ENCODE measurements around the gene ECHDC1.
"Not testable (repeated sequence)": the region's sequence is repeated elsewhere in the genome, so short reads cannot be mapped to it uniquely, and the experiment has no call there.

Gene ECHDC1, protein sequence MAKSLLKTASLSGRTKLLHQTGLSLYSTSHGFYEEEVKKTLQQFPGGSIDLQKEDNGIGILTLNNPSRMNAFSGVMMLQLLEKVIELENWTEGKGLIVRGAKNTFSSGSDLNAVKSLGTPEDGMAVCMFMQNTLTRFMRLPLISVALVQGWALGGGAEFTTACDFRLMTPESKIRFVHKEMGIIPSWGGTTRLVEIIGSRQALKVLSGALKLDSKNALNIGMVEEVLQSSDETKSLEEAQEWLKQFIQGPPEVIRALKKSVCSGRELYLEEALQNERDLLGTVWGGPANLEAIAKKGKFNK

GRCh38 chr6:127342946-127343808 is at the start of gene ECHDC1:
ECHDC1 (minus strand) TSS chr6:127343609; CDS start chr6:127331028, 12,581 bp downstream.
- DNase-seq (ENCODE audit: low spot score): peak; percentile 79
- TF ChIP-seq CTCF (IDR thresholded peaks at IDR 0.05; ENCODE audit: extremely low read depth, insufficient read depth, missing control alignments): peak; percentile 17
- in situ Hi-C loops (cut with MboI; ENCODE audit: low pct_unique_long_range_greater_than_20kb, low sequenced_read_pairs, unreplicated experiment): no loop called here

DNA sequence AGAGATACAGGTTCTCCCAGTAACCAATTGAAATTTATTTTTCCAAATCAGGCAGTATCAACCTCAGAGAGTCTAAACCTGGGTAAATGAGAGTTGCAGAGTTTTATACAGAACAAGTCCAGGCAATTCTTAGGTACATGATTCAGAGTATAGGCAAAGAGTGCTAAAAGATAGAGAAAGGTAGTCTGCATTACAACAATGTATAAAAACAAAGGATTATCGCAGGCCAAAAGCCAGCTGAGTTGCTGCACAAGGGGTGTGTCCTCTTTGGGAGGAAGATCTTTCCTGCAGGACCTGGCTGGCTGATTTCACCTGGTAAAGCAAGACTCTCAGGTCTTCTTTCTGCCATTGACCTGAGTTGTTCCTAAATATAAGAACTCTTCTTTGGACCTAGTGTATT is 48.9 kb upstream of the ECHDC1 start:
- in situ Hi-C loops (cut with MboI; ENCODE audit: low pct_unique_long_range_greater_than_20kb, low sequenced_read_pairs, unreplicated experiment): no loop called here
- DNase-seq (ENCODE audit: low spot score): no peak

GRCh38 chr6:127391094-127391953 is 47.9 kb upstream of the ECHDC1 start:
- in situ Hi-C loops (cut with MboI; ENCODE audit: low pct_unique_long_range_greater_than_20kb, low sequenced_read_pairs, unreplicated experiment): no loop called here
- no peak for TF ChIP-seq CTCF (IDR thresholded peaks at IDR 0.05; ENCODE audit: extremely low read depth, insufficient read depth, missing control alignments)
- no peak for DNase-seq (ENCODE audit: low spot score)

More for the DNA sequence above, 48.9 kb upstream of the ECHDC1 start:
- TF ChIP-seq CTCF (IDR thresholded peaks at IDR 0.05; ENCODE audit: extremely low read depth, insufficient read depth, missing control alignments): no peak

DNA sequence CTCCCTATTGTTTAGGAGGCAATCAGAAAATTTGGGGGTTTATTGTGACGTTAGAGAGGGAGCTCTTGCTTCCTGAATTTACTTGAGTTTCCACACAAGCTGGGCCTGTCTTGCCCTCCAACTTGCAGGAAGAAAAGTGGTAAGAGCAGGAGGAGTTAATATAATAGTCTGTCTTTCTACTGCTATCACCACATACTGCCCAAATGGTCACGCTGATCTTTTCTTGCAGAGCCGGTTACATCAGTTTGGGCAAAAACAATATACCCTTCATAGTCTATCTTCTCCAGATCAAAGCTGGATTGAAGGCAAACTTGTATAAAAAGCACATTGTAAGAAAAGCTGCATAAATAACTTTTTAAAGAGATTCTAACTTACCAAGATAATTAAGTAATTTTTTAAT is 46.3 kb upstream of the ECHDC1 start:
- no peak for TF ChIP-seq CTCF (IDR thresholded peaks at IDR 0.05; ENCODE audit: extremely low read depth, insufficient read depth, missing control alignments)
- in situ Hi-C loops (cut with MboI; ENCODE audit: low pct_unique_long_range_greater_than_20kb, low sequenced_read_pairs, unreplicated experiment): no loop called here
- DNase-seq (ENCODE audit: low spot score): no peak

DNA sequence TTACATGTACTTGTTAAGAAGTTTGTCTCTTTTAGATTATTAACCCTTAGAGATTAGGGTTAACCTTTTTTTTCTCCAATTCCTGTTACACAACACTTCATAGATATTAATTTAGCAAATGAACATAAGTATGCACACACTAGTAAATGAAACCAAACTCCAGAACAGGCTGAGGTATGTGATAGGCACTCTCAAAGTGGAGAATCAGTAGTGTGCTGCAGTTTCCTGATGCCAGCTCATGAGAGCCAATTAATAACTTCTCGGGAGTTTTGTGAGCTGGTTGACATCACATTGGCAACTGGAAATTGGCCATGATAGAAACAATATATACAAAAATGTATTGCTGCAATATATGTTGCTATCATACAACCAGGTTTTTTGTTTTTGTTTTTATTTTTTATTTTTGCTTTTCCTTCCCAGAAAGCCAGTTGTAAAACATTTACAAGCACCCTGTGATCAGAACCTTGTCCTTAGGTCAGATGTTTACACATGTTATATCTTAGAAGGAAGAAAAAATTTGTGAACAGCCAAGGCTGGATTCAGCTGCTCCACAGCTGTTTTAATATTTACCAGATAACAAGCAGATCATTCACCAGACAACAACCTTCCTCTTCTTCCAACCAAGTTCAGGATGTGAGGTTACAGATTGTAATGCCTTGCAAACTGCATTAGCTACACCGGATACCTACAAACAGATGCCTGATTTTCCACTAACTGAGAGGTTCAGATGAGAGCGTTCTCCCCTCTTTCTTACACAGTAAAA is 42.4 kb upstream of the ECHDC1 start:
- TF ChIP-seq CTCF (IDR thresholded peaks at IDR 0.05; ENCODE audit: extremely low read depth, insufficient read depth, missing control alignments): no peak
- DNase-seq (ENCODE audit: low spot score): no peak
- in situ Hi-C loops (cut with MboI; ENCODE audit: low pct_unique_long_range_greater_than_20kb, low sequenced_read_pairs, unreplicated experiment): no loop called here

DNA sequence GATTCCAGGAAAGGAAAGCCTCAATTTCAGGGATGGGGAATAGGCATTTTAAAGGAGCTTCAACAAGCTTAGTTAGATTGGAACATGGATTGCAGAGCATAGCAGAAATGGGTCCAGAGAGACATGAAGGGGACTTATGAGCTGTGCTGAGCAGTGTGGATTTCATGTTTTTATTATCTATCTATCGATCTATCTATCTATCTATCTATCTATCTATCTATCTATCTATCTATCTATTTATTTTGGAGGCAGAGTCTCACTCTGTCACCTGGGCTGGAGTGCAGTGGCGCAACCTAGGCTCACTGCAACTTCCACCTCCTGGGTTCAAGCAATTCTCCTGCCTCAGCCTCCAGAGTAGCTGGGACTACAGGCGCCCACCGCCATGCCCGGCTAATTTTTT is 41.4 kb upstream of the ECHDC1 start:
- DNase-seq (ENCODE audit: low spot score); in situ Hi-C loops (cut with MboI; ENCODE audit: low pct_unique_long_range_greater_than_20kb, low sequenced_read_pairs, unreplicated experiment): not testable (repeated sequence)

All from GM13977 (cell line).